Measurements from ENCODE around the gene USP24. TPM values are rescaled to one million over a fixed set of nuclear protein-coding genes. Genes with fewer than 3 reads are reported as not detected.

The USP24 gene
- polyA plus RNA-seq, 1 donor from 2014 or later, result 29.5 TPM

DNA sequence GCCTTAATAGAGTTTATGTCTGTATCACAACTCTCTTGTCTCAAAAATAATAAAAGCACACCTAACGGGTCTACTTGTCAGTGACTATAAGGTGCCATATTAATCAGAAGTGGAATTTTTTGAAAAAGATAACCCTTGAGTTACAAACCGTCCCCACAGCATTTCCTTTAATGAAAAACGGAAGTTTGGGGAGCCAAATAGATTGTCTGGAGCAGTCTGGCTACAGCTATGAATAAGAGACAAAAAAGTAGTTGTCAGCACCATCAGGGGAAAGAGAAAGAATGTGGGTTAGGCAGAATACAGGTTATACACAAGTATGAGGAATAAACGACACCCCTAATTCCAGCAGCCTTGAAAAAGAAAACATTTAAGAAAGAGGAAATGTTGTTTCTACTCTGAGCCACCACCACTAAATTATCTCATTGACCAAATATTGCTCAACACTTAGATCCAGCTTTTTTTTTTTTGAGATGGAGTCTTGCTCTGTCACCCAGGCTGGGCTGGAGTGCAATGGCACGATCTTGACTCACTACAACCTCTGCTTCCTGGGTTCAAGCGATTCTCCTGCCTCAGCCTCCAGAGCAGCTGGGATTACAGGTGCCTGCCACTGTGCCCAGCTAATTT, 29.4 kb upstream of the USP24 start:
- Histone ChIP-seq H3K4me3 (ENCODE audit: low read length) (no peak overlapping the region), H3K27ac (ENCODE audit: low read length) (no peak overlapping the region), H3K9ac (ENCODE audit: low read length) (no peak overlapping the region), H3K79me2 (replicated peaks; ENCODE audit: insufficient read depth, low read length) (no peaks in the 10 kb centered on the region), H3F3A (ENCODE audit: insufficient read depth, low read length, poor library complexity, severe bottlenecking) (no peaks in the 10 kb centered on the region), H3K4me2 (ENCODE audit: low read length) (no peak overlapping the region), H3K27me3 (ENCODE audit: insufficient read depth, low read depth, low read length) (no peaks in the 10 kb centered on the region), H3K9me3 (ENCODE audit: low read length) (no peaks in the 10 kb centered on the region), H4K20me1 (ENCODE audit: insufficient read depth) (no peaks in the 10 kb centered on the region), H2AFZ (ENCODE audit: low read depth, low read length) (no peak overlapping the region), H3K9me2 (ENCODE audit: insufficient read depth, low read length) (no peaks in the 10 kb centered on the region), H3K36me3 (ENCODE audit: insufficient read depth, low read length) (no peaks in the 10 kb centered on the region)
- no peak for TF ChIP-seq MXI1 (conservative IDR thresholded peaks at IDR 0.05; ENCODE audit: poor library complexity, severe bottlenecking)
- TF ChIP-seq, protein P1, sequence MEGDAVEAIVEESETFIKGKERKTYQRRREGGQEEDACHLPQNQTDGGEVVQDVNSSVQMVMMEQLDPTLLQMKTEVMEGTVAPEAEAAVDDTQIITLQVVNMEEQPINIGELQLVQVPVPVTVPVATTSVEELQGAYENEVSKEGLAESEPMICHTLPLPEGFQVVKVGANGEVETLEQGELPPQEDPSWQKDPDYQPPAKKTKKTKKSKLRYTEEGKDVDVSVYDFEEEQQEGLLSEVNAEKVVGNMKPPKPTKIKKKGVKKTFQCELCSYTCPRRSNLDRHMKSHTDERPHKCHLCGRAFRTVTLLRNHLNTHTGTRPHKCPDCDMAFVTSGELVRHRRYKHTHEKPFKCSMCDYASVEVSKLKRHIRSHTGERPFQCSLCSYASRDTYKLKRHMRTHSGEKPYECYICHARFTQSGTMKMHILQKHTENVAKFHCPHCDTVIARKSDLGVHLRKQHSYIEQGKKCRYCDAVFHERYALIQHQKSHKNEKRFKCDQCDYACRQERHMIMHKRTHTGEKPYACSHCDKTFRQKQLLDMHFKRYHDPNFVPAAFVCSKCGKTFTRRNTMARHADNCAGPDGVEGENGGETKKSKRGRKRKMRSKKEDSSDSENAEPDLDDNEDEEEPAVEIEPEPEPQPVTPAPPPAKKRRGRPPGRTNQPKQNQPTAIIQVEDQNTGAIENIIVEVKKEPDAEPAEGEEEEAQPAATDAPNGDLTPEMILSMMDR (IDR thresholded peaks at IDR 0.05; ENCODE audit: poor library complexity, severe bottlenecking), result no peak
- TF ChIP-seq EP300 (conservative IDR thresholded peaks at IDR 0.05; ENCODE audit: poor library complexity, severe bottlenecking), result no peak
- TF ChIP-seq, protein P2, sequence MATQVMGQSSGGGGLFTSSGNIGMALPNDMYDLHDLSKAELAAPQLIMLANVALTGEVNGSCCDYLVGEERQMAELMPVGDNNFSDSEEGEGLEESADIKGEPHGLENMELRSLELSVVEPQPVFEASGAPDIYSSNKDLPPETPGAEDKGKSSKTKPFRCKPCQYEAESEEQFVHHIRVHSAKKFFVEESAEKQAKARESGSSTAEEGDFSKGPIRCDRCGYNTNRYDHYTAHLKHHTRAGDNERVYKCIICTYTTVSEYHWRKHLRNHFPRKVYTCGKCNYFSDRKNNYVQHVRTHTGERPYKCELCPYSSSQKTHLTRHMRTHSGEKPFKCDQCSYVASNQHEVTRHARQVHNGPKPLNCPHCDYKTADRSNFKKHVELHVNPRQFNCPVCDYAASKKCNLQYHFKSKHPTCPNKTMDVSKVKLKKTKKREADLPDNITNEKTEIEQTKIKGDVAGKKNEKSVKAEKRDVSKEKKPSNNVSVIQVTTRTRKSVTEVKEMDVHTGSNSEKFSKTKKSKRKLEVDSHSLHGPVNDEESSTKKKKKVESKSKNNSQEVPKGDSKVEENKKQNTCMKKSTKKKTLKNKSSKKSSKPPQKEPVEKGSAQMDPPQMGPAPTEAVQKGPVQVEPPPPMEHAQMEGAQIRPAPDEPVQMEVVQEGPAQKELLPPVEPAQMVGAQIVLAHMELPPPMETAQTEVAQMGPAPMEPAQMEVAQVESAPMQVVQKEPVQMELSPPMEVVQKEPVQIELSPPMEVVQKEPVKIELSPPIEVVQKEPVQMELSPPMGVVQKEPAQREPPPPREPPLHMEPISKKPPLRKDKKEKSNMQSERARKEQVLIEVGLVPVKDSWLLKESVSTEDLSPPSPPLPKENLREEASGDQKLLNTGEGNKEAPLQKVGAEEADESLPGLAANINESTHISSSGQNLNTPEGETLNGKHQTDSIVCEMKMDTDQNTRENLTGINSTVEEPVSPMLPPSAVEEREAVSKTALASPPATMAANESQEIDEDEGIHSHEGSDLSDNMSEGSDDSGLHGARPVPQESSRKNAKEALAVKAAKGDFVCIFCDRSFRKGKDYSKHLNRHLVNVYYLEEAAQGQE (IDR thresholded peaks at IDR 0.05; ENCODE audit: borderline replicate concordance), result no peak
- no peak for TF ChIP-seq EZH2 (IDR thresholded peaks at IDR 0.05; ENCODE audit: borderline replicate concordance, insufficient read depth, low read length, poor library complexity, severe bottlenecking)
- TF ChIP-seq SMC3 (conservative IDR thresholded peaks at IDR 0.05; ENCODE audit: poor library complexity), result no peak
- no peak for TF ChIP-seq RAD21 (conservative IDR thresholded peaks at IDR 0.05)
- TF ChIP-seq POLR2AphosphoS5 (IDR thresholded peaks at IDR 0.05), result no peak
- TF ChIP-seq TAF1 (IDR thresholded peaks at IDR 0.05; ENCODE audit: low read depth), result no peak

DNA sequence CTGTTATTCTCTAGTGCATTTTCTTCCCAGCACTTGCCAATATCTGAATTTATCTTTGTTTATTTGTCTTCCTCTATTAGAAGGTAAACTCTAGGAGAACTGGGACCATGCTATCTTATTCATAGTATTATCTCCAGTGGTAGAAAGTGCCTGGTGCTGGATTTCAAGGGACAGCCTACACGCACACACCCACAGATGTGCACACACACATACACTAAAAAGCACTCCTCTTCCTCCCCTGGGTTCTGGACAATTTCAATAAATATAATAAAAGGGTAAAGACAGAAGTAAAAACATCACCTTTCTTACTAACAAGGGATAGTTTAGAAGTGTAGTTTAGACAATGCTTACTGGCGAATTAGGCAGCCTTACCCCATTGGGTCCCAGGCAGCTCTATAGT, 28.5 kb upstream of the USP24 start:
- H3K9ac ChIP-seq (ENCODE audit: low read length), result no peak overlapping the region
- no peak overlapping the region for H2AFZ ChIP-seq (ENCODE audit: low read depth, low read length)
- no peaks in the 10 kb centered on the region for H3K9me3 ChIP-seq (ENCODE audit: low read length)
- H4K20me1 ChIP-seq (ENCODE audit: insufficient read depth), result no peaks in the 10 kb centered on the region
- H3K36me3 ChIP-seq (ENCODE audit: insufficient read depth, low read length), result no peaks in the 10 kb centered on the region
- H3K79me2 ChIP-seq (replicated peaks; ENCODE audit: insufficient read depth, low read length), result no peaks in the 10 kb centered on the region
- no peak for TF ChIP-seq SMC3 (conservative IDR thresholded peaks at IDR 0.05; ENCODE audit: poor library complexity)
- H3K27ac ChIP-seq (ENCODE audit: low read length), result no peak overlapping the region
- no peaks in the 10 kb centered on the region for H3K27me3 ChIP-seq (ENCODE audit: insufficient read depth, low read depth, low read length)
- H3F3A ChIP-seq (ENCODE audit: insufficient read depth, low read length, poor library complexity, severe bottlenecking), result no peaks in the 10 kb centered on the region
- no peak overlapping the region for H3K4me3 ChIP-seq (ENCODE audit: low read length)
- no peak overlapping the region for H3K4me2 ChIP-seq (ENCODE audit: low read length)
- no peaks in the 10 kb centered on the region for H3K9me2 ChIP-seq (ENCODE audit: insufficient read depth, low read length)

Measured in neural cell (in vitro differentiated cells).